ENCODE results near the gene SORCS3.

Gene SORCS3

GRCh38 chr10:104641187-104641936 lies at the start of gene SORCS3:
Gene SORCS3 (plus strand): TSS chr10:104641290.
- no peak for DNase-seq

GRCh38 chr10:104591441-104591840 lies 49.6 kb upstream of the SORCS3 start:
- DNase-seq, result no peak

GRCh38 chr10:104601166-104601565 lies 39.9 kb upstream of the SORCS3 start:
- no peak for DNase-seq

- DNase-seq, result no peak
Measured at GRCh38 chr10:104608091-104608828, 32.8 kb upstream of the SORCS3 start.

- DNase-seq, result no peak
Measured at GRCh38 chr10:104612571-104613205, 28.4 kb upstream of the SORCS3 start.

GRCh38 chr10:104613406-104613805 lies 27.7 kb upstream of the SORCS3 start:
- no peak for DNase-seq

GRCh38 chr10:104614245-104614831 lies 26.8 kb upstream of the SORCS3 start:
- DNase-seq, result peak in 1 of 2 experiments; percentile 10

- DNase-seq, result no peak
Measured at GRCh38 chr10:104615136-104615535, 26.0 kb upstream of the SORCS3 start.

- no peak for DNase-seq
Measured at GRCh38 chr10:104617831-104618230, 23.3 kb upstream of the SORCS3 start.

GRCh38 chr10:104622175-104622574 lies 18.9 kb upstream of the SORCS3 start:
- DNase-seq, result no peak

- DNase-seq, result no peak
Measured at GRCh38 chr10:104622598-104623209, 18.4 kb upstream of the SORCS3 start.

GRCh38 chr10:104630731-104631130 lies 10.4 kb upstream of the SORCS3 start:
- DNase-seq, result no peak

- DNase-seq, result no peak
Measured at GRCh38 chr10:104631946-104632345, 9.1 kb upstream of the SORCS3 start.

- no peak for DNase-seq
Measured at GRCh38 chr10:104638861-104639589, 2.1 kb upstream of the SORCS3 start.

GRCh38 chr10:104639590-104640338 lies 1.3 kb upstream of the SORCS3 start:
- no peak for DNase-seq

GRCh38 chr10:104640339-104641186 lies 527 bp upstream of the SORCS3 start:
- no peak for DNase-seq

GRCh38 chr10:104641937-104642657 lies 1.0 kb downstream of the SORCS3 start:
- no peak for DNase-seq

GRCh38 chr10:104642658-104643302 lies 1.7 kb downstream of the SORCS3 start:
- no peak for DNase-seq

GRCh38 chr10:104643303-104643663 lies 2.2 kb downstream of the SORCS3 start:
- DNase-seq, result no peak
